ENCODE data around the gene GPAM.

Gene GPAM

DNA sequence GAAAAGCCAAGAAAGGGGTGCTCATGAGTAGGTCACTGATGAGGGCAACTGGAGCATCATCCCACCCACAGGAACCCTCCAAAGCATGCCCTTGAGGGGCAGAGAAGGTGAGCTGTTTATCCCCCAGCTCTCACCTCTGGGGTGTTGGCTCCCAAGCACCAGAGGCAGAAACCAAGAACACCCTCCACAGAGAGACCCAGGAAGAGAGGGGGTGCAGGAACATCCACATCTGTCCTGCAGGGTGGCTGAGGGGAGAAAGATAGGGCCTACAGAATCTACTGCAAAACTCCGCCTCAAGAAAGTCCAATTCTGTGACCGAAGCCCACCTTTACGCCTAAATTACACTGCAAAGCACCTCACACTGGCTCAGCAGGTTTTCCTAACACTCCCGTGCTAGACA is 40.1 kb downstream of the GPAM start:
- CTCF ChIA-PET = interaction anchor here (1.2 kb wide), 1 partner anchor 291 kb away, joined by 3 read pairs; no protein-coding TSS in a partner anchor
- no peaks in the 10 kb centered on the region for H3K36me3 Mint-ChIP-seq
- H3K4me1 Mint-ChIP-seq = no peaks in the 10 kb centered on the region

DNA sequence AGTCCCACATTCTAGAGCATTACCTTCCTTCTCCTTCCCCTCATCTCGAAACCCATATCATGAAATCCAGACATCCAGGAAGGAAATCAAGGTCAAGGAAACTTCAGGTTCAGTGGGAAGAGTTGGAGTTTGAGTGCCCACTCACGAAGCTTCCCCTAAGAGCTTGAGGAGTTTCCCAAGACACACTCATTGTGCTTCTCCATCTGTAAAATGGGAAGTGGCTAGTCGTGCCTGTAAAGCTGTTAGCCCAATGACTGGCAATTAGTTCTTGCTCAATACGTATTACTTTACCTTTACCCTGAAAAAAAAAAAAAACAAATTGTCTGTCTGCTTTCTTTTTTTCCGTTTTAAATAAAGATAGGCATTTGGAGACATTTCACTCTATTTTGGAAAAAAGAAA is 42.3 kb downstream of the GPAM start:
- no peak for DNase-seq
- Mint-ChIP-seq H3K27ac (no peak overlapping the region), H3K4me1 (no peaks in the 10 kb centered on the region), H3K27me3 (peaks cover 29% of the 10 kb centered on the region), H3K36me3 (no peaks in the 10 kb centered on the region), H3K4me3 (no peak overlapping the region), H3K9me3 (no peaks in the 10 kb centered on the region)
- CTCF ChIA-PET = interaction anchor here (0.7 to 7.6 kb wide), 9 partner anchors 11 to 330 kb away, joined by 3 to 78 read pairs (median 4); partner anchors contain the start of gene GPAM

More for the DNA sequence above, 40.1 kb downstream of the GPAM start:
- no peak for DNase-seq
- Mint-ChIP-seq H3K27me3 (peaks cover 18% of the 10 kb centered on the region), H3K9me3 (no peaks in the 10 kb centered on the region), H3K4me3 (no peak overlapping the region), H3K27ac (no peak overlapping the region)

GRCh38 chr10:112140110-112140970 is 43.2 kb downstream of the GPAM start:
- CTCF ChIA-PET = interaction anchor here (0.7 to 7.6 kb wide), 9 partner anchors 12 to 331 kb away, joined by 3 to 78 read pairs (median 4); partner anchors contain the start of gene GPAM
- peaks cover 29% of the 10 kb centered on the region for H3K27me3 Mint-ChIP-seq
- no peak overlapping the region for H3K27ac Mint-ChIP-seq

DNA sequence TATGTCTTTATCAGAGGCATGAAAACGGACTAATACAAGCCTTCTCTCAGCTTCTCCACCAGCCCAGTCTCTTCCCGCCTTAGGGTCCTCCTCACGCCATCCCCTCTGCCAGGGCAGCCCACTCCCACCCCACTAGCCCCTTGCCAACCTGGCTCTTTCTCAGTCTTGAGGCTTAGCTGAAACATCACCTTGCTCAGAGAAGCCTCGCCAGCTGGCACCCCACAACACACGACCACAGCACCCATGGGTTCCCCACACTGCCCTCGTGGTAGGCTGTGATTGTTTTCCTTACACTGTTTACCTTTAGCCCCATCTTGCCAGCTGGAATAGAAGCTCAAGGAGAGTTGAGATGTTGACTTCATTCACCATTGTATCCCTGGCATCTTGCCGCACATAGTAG is 44.4 kb downstream of the GPAM start:
- Mint-ChIP-seq H3K27me3 (peaks cover 29% of the 10 kb centered on the region), H3K4me3 (no peak overlapping the region), H3K27ac (no peak overlapping the region), H3K4me1 (no peaks in the 10 kb centered on the region), H3K36me3 (no peaks in the 10 kb centered on the region), H3K9me3 (no peaks in the 10 kb centered on the region)
- CTCF ChIA-PET = interaction anchor here (0.8 to 7.6 kb wide), 5 partner anchors 9 to 297 kb away, joined by 3 to 78 read pairs (median 5); no protein-coding TSS in a partner anchor
- DNase-seq = no peak

More at GRCh38 chr10:112140110-112140970, 43.2 kb downstream of the GPAM start:
- Mint-ChIP-seq H3K4me3 (no peak overlapping the region), H3K4me1 (no peaks in the 10 kb centered on the region), H3K9me3 (no peaks in the 10 kb centered on the region), H3K36me3 (no peaks in the 10 kb centered on the region)
- DNase-seq = peak; percentile 85

- Mint-ChIP-seq H3K27me3 (peaks cover 26% of the 10 kb centered on the region), H3K9me3 (no peaks in the 10 kb centered on the region), H3K27ac (no peak overlapping the region), H3K4me1 (no peaks in the 10 kb centered on the region), H3K36me3 (no peaks in the 10 kb centered on the region), H3K4me3 (no peak overlapping the region)
- peak; percentile 77 for DNase-seq
- CTCF ChIA-PET = interaction anchor here (0.6 to 7.6 kb wide), 33 partner anchors 8 to 1528 kb away, joined by 3 to 78 read pairs (median 4); partner anchors contain the start of gene GPAM
These were observed 46.2 kb downstream of the GPAM start for GRCh38 chr10:112137154-112137987.

GRCh38 chr10:112136486-112137153 is 46.9 kb downstream of the GPAM start:
- Mint-ChIP-seq H3K9me3 (no peaks in the 10 kb centered on the region), H3K4me1 (no peaks in the 10 kb centered on the region), H3K36me3 (no peaks in the 10 kb centered on the region), H3K27ac (no peak overlapping the region), H3K4me3 (no peak overlapping the region), H3K27me3 (peaks cover 29% of the 10 kb centered on the region)
- no peak for DNase-seq
- CTCF ChIA-PET = interaction anchor here (0.6 to 7.6 kb wide), 32 partner anchors 9 to 1528 kb away, joined by 3 to 78 read pairs (median 4); partner anchors contain the start of gene GPAM

DNA sequence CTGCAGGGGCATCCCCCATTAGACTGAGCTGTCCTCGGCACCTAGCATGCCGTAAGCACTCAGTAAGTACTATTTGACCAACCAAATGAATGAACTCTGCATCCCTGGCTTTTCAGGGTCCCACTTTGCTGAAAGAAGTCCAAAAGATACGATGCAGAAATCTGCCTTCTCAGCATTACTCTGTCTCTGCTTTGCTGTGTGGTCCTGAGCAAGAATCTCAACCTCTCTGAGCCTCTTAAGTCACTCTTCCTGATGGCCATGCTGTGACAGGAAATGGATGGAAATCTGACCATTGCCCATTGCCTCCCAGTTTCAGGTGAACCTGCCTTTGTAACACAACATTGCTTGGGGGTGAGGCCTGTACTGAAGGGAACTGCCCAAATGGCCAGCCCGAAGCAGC is 48.0 kb downstream of the GPAM start:
- CTCF ChIA-PET = interaction anchor here (1.3 to 7.6 kb wide), 6 partner anchors 11 to 172 kb away, joined by 3 to 78 read pairs (median 8); no protein-coding TSS in a partner anchor
- no peaks in the 10 kb centered on the region for H3K36me3 Mint-ChIP-seq

DNA sequence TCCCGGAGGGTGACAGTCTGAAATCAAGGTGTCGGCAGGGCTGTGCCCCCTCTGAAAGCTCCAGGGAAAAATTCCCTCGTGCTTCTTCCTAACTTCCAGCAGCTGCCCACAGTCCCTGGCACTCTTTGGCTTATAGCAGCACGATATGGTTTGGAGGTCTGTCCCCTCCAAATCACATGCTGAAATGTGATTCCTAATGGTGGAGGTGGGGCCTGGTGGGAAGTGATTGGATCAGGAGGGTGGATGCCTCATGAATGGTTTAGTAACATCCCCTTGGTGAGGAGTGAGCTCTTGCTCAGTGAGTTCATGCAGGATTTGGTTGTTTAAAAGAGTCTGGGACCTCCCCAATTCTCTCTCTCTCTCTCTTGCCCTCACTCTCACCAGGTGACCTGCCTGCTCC is 51.1 kb downstream of the GPAM start:
- Mint-ChIP-seq H3K36me3 (no peaks in the 10 kb centered on the region), H3K4me1 (no peaks in the 10 kb centered on the region), H3K4me3 (no peak overlapping the region), H3K9me3 (no peaks in the 10 kb centered on the region), H3K27ac (no peak overlapping the region), H3K27me3 (peaks cover 14% of the 10 kb centered on the region)
- CTCF ChIA-PET = no interaction called here
- no peak for DNase-seq

More for the DNA sequence above, 48.0 kb downstream of the GPAM start:
- H3K4me3 Mint-ChIP-seq = no peak overlapping the region
- peaks cover 24% of the 10 kb centered on the region for H3K27me3 Mint-ChIP-seq
- H3K9me3 Mint-ChIP-seq = no peaks in the 10 kb centered on the region
- DNase-seq = no peak
- no peaks in the 10 kb centered on the region for H3K4me1 Mint-ChIP-seq
- H3K27ac Mint-ChIP-seq = no peak overlapping the region

DNA sequence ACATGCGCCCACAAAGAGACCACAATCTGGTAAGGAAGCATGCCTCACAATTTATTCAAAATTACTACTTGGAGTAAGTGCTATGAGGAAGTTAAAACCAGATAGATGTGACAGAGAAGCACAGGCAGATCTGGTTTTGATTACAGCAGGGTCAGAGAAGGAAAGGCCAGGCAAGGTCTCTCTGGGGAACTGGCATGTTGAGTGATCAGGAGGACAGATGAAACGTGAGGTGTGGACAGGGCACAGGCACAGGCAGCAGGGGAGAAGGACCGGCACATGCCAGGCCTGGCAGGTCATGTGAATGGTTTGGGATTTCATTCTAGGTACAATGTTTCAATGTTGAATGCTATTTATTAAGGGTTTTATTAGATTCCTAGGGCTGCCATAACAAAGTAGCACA is 51.6 kb downstream of the GPAM start:
- no peak overlapping the region for H3K27ac Mint-ChIP-seq
- CTCF ChIA-PET = no interaction called here
- no peaks in the 10 kb centered on the region for H3K4me1 Mint-ChIP-seq
- H3K36me3 Mint-ChIP-seq = no peaks in the 10 kb centered on the region
- H3K9me3 Mint-ChIP-seq = no peaks in the 10 kb centered on the region
- peaks cover 10% of the 10 kb centered on the region for H3K27me3 Mint-ChIP-seq
- H3K4me3 Mint-ChIP-seq = no peak overlapping the region
- no peak for DNase-seq

DNA sequence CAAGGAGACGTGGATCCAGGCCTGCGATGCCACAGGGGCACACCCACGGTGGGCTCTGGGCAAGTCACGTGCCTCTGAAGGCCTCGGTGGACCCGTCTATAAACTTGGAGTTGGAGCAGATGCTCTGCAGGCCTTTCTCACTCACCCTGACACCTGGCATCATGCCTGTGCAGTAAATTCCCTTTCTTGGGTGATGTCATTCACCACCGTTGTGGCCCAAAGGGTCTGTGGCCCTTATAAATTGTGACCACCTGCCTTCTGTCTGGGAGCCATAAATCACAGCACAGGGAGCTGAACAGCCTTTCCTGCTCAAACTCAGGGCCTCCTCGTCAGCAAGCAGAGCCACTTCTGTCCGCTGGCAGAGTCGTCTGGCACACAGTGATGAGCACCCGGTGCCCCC is 52.2 kb downstream of the GPAM start:
- Mint-ChIP-seq H3K4me1 (no peaks in the 10 kb centered on the region), H3K27ac (no peak overlapping the region), H3K27me3 (peaks cover 7% of the 10 kb centered on the region), H3K9me3 (no peaks in the 10 kb centered on the region), H3K4me3 (no peak overlapping the region), H3K36me3 (no peaks in the 10 kb centered on the region)
- DNase-seq = no peak
- CTCF ChIA-PET = no interaction called here

GRCh38 chr10:112126901-112127300 is 56.7 kb downstream of the GPAM start:
- DNase-seq = no peak
- H3K27ac Mint-ChIP-seq = no peak overlapping the region
- H3K4me1 Mint-ChIP-seq = no peaks in the 10 kb centered on the region
- no peaks in the 10 kb centered on the region for H3K9me3 Mint-ChIP-seq
- H3K4me3 Mint-ChIP-seq = no peak overlapping the region
- no peaks in the 10 kb centered on the region for H3K36me3 Mint-ChIP-seq
- CTCF ChIA-PET = interaction anchor here (1.9 to 2.1 kb wide), 2 partner anchors 10 kb away, joined by 7 to 13 read pairs; no protein-coding TSS in a partner anchor
- peaks cover under 1% of the 10 kb centered on the region for H3K27me3 Mint-ChIP-seq

DNA sequence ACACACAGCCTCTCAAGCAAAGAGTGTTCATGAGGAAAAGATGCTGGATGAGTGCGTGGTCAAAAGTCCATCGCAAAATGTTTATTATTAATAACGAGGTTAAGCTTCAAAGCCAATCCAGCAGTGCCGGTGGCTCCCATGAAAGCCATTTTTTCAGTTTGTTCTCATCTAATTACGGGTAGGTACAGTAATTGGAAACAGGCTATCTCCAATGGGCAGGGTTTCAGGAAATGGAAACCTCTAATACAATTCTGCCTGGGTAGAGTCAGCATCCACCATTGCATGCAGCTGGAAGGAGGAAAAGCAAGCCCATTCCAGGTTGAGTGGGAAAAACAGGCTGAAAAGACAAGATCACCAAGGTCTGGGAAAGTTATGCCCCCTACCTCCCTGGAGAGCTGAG is 57.4 kb downstream of the GPAM start:
- no peak overlapping the region for H3K27ac Mint-ChIP-seq
- H3K9me3 Mint-ChIP-seq = no peaks in the 10 kb centered on the region
- H3K4me1 Mint-ChIP-seq = no peaks in the 10 kb centered on the region
- no peak overlapping the region for H3K4me3 Mint-ChIP-seq
- DNase-seq = no peak
- no peaks in the 10 kb centered on the region for H3K36me3 Mint-ChIP-seq
- no peaks in the 10 kb centered on the region for H3K27me3 Mint-ChIP-seq
- CTCF ChIA-PET = interaction anchor here (1.9 kb wide), 2 partner anchors 11 kb away, joined by 5 to 7 read pairs; no protein-coding TSS in a partner anchor

GRCh38 chr10:112124866-112125265 is 58.7 kb downstream of the GPAM start:
- Mint-ChIP-seq H3K9me3 (no peaks in the 10 kb centered on the region), H3K4me1 (no peaks in the 10 kb centered on the region), H3K36me3 (no peaks in the 10 kb centered on the region), H3K27ac (no peak overlapping the region), H3K27me3 (no peaks in the 10 kb centered on the region), H3K4me3 (no peak overlapping the region)
- CTCF ChIA-PET = interaction anchor here (1.0 to 1.9 kb wide), 4 partner anchors 9 to 16 kb away, joined by 3 to 7 read pairs (median 4); no protein-coding TSS in a partner anchor
- no peak for DNase-seq

Measured in activated naive CD4-positive, alpha-beta T cell treated with anti-CD3 and anti-CD28 coated beads, Interleukin-2, amount 10 ng/mL, durations not matched to agents 7 days and 5 days (primary cell).